ENCODE data around the gene MB21D2.

The MB21D2 gene

DNA sequence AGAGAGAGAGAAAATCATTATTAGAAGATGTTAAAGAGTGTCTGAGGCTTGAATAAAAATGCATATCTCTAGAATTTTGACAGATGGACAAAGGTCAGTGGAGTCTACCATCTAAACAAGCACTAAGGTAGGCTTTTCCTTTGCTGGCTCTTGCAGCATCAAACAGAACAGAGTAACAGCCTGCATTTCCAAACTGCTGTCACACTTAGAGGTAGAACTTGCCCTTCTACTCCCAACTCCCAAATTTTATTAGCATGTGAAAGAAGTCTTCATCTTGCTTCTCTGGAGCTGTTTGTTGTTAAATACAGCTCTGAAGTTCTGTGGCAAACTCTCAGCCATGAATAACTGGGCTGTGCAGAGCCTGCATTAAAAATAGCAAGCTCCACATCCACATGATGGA is 4.1 kb upstream of the MB21D2 start:
- Histone ChIP-seq H3K4me3 (ENCODE audit: low read depth, low read length) (no peak overlapping the region), H3K9me3 (ENCODE audit: control insufficient read depth, insufficient read depth, low read length) (no peaks in the 10 kb centered on the region), H3K9ac (ENCODE audit: low read depth, low read length) (no peak overlapping the region), H3K27me3 (ENCODE audit: control insufficient read depth, insufficient read depth, low read length) (peaks cover 5% of the 10 kb centered on the region; the same call in 1 of the 2 replicates), H3K36me3 (ENCODE audit: control insufficient read depth, insufficient read depth, low read length) (no peaks in the 10 kb centered on the region), H3K27ac (ENCODE audit: low read depth, low read length) (peak overlapping the region; percentile 26), H3K4me1 (ENCODE audit: control insufficient read depth, insufficient read depth, low read length) (peaks cover 37% of the 10 kb centered on the region)

DNA sequence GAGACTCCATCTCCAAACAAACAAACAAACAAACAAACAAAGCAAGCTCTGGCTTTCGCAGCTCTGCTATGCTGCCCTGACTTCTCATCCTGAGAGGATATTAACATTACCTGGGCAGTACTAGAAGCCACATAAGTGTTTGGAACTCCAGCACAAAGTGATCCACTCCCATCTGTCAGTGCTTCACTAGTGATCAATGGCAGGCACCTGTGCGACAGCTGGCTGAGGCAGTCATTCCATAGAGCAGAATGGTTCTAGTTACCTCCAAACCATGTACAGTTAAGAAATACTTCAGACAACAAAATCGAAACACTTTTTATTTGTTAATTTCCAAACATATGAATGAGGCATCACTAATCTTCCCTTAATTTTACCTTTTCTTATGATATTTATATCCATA is 2.8 kb upstream of the MB21D2 start:
- no peak overlapping the region for H3K27ac ChIP-seq (ENCODE audit: low read depth, low read length)
- no peak overlapping the region for H3K9ac ChIP-seq (ENCODE audit: low read depth, low read length)
- H3K36me3 ChIP-seq (ENCODE audit: control insufficient read depth, insufficient read depth, low read length) = no peaks in the 10 kb centered on the region
- no peak overlapping the region for H3K4me3 ChIP-seq (ENCODE audit: low read depth, low read length)
- peaks cover 9% of the 10 kb centered on the region; the same call in 1 of the 2 replicates for H3K27me3 ChIP-seq (ENCODE audit: control insufficient read depth, insufficient read depth, low read length)
- H3K9me3 ChIP-seq (ENCODE audit: control insufficient read depth, insufficient read depth, low read length) = no peaks in the 10 kb centered on the region
- peaks cover 41% of the 10 kb centered on the region for H3K4me1 ChIP-seq (ENCODE audit: control insufficient read depth, insufficient read depth, low read length)

DNA sequence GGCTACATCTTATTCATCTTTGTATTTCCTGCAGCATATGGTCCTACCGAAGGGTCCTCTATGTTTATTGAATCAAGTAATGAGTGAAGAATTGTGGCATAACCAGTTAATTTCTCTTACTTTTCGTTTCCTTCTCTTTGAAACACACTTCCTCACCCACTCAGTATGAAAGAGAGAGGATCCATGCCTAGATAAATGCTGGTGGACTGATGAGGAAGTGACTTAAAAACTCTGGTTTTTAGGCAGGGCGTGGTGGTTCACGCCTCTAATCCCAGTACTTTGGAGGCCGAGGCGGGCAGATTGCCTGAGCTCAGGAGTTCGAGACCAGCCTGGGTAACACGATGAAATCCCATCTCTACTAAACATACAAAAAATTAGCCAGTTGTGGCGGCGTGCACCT is 2.2 kb upstream of the MB21D2 start:
- no peaks in the 10 kb centered on the region for H3K9me3 ChIP-seq (ENCODE audit: control insufficient read depth, insufficient read depth, low read length)
- peaks cover 46% of the 10 kb centered on the region for H3K4me1 ChIP-seq (ENCODE audit: control insufficient read depth, insufficient read depth, low read length)
- no peak overlapping the region for H3K9ac ChIP-seq (ENCODE audit: low read depth, low read length)
- no peaks in the 10 kb centered on the region for H3K36me3 ChIP-seq (ENCODE audit: control insufficient read depth, insufficient read depth, low read length)
- no peak overlapping the region for H3K4me3 ChIP-seq (ENCODE audit: low read depth, low read length)
- no peak overlapping the region for H3K27ac ChIP-seq (ENCODE audit: low read depth, low read length)
- peaks cover 9% of the 10 kb centered on the region; the same call in 1 of the 2 replicates for H3K27me3 ChIP-seq (ENCODE audit: control insufficient read depth, insufficient read depth, low read length)

DNA sequence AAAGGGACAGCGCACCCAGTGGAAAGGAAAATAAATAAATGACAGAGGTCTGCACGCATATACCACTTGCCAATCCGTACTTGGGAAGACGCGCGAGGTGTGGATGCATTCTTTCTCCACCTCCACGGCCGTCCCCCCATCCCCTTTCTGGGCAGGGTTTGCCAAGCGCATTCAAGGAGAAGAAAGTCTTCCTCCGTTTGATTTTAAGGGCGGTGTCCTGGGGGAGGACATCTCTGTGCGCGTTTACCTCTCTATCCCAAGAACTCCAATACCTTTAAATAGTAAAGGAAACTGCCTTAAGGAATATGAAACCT is 576 bp upstream of the MB21D2 start:
- Histone ChIP-seq H3K4me3 (ENCODE audit: low read depth, low read length) (peak overlapping the region; percentile 99), H3K27ac (ENCODE audit: low read depth, low read length) (peak overlapping the region; percentile 92), H3K27me3 (ENCODE audit: control insufficient read depth, insufficient read depth, low read length) (peaks cover 9% of the 10 kb centered on the region; the same call in 1 of the 2 replicates)

DNA sequence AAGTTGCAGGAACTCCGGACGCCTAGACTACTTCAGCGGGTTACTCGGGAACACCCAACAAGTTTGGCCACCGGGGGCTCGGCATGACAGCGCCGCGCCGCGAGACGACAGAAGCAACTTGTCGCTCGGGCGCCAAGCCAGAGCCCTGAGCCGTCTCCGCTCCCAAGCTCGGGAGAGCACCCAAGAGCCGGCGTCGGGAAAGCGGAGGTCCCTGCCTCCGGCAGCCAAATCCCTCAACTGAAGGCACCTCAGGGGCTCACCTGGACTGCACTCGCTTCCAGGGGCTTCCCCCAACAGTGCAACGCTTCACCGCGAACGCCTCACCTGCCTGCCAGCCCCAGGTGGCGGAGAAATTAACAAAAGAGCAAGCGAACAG is 640 bp downstream of the MB21D2 start:
- Histone ChIP-seq H3K9ac (ENCODE audit: low read depth, low read length) (peak overlapping the region; percentile 92), H3K27me3 (ENCODE audit: control insufficient read depth, insufficient read depth, low read length) (peaks cover 9% of the 10 kb centered on the region; the same call in 1 of the 2 replicates), H3K27ac (ENCODE audit: low read depth, low read length) (peak overlapping the region; percentile 92), H3K36me3 (ENCODE audit: control insufficient read depth, insufficient read depth, low read length) (no peaks in the 10 kb centered on the region), H3K9me3 (ENCODE audit: control insufficient read depth, insufficient read depth, low read length) (no peaks in the 10 kb centered on the region), H3K4me3 (ENCODE audit: low read depth, low read length) (peak overlapping the region; percentile 99), H3K4me1 (ENCODE audit: control insufficient read depth, insufficient read depth, low read length) (peaks cover 43% of the 10 kb centered on the region)

More for the DNA sequence above, 576 bp upstream of the MB21D2 start:
- Histone ChIP-seq H3K36me3 (ENCODE audit: control insufficient read depth, insufficient read depth, low read length) (no peaks in the 10 kb centered on the region), H3K9me3 (ENCODE audit: control insufficient read depth, insufficient read depth, low read length) (no peaks in the 10 kb centered on the region), H3K9ac (ENCODE audit: low read depth, low read length) (peak overlapping the region; percentile 77; the same call in 1 of the 2 replicates), H3K4me1 (ENCODE audit: control insufficient read depth, insufficient read depth, low read length) (peaks cover 50% of the 10 kb centered on the region)

DNA sequence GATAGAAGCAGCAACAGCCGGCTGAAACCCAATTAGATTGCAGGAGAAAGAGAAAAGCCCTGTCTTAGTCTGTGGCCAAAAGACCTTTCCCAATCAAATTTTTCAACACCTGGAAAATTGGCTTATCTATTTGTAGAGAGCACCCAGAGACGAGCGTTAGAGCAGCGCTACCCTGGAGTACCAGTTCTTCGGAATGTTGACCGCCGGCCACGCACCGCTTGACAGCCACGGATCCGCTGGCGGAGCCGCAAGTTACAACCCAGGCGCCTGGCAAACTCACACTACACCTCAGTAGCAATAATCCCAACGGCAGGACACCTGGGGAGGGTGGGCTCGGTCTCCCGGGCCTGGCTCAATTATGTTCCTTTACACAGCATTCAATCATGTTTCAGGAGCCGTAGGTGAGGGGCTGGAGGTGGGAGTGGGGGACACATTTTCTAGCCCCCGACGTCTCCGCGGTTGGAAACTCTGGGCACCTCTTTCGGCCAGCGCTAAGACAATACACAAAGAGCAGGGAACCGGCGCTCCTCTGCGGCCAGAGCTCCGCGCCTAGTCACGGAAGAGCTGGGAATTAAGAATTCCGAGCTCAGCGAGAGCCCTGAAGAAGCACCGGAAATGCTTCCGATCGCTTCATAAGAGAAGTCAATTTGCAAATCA is 1.2 kb downstream of the MB21D2 start:
- H3K27ac ChIP-seq (ENCODE audit: low read depth, low read length) = peak overlapping the region; percentile 92
- H3K4me3 ChIP-seq (ENCODE audit: low read depth, low read length) = peak overlapping the region; percentile 99
- peaks cover 9% of the 10 kb centered on the region; the same call in 1 of the 2 replicates for H3K27me3 ChIP-seq (ENCODE audit: control insufficient read depth, insufficient read depth, low read length)

DNA sequence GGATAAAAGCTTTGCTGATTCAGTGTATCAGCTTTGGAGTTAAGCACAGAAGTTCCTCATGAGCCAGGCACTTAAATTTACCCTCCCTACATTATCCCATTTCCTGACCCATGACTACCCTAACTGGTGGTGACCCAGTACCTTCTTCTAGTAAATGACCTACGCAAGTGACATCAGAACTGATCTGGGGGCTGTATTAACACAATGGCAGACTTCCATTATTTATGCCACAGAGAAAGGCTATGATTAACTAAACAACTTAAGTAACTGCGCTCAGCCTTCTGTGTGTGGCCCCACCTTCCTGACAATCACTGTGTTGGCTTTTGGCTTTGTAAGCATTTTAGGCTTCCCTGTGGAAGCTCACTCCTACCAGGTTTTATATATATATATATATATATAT is 1.9 kb downstream of the MB21D2 start:
- no peaks in the 10 kb centered on the region for H3K36me3 ChIP-seq (ENCODE audit: control insufficient read depth, insufficient read depth, low read length)
- H3K27ac ChIP-seq (ENCODE audit: low read depth, low read length) = no peak overlapping the region
- H3K27me3 ChIP-seq (ENCODE audit: control insufficient read depth, insufficient read depth, low read length) = peaks cover 9% of the 10 kb centered on the region; the same call in 1 of the 2 replicates
- no peaks in the 10 kb centered on the region for H3K9me3 ChIP-seq (ENCODE audit: control insufficient read depth, insufficient read depth, low read length)
- peaks cover 38% of the 10 kb centered on the region for H3K4me1 ChIP-seq (ENCODE audit: control insufficient read depth, insufficient read depth, low read length)
- no peak overlapping the region for H3K9ac ChIP-seq (ENCODE audit: low read depth, low read length)
- H3K4me3 ChIP-seq (ENCODE audit: low read depth, low read length) = peak overlapping the region; percentile 99

More for the DNA sequence above, 1.2 kb downstream of the MB21D2 start:
- H3K4me1 ChIP-seq (ENCODE audit: control insufficient read depth, insufficient read depth, low read length) = peaks cover 38% of the 10 kb centered on the region
- no peaks in the 10 kb centered on the region for H3K36me3 ChIP-seq (ENCODE audit: control insufficient read depth, insufficient read depth, low read length)
- peak overlapping the region; percentile 92 for H3K9ac ChIP-seq (ENCODE audit: low read depth, low read length)
- no peaks in the 10 kb centered on the region for H3K9me3 ChIP-seq (ENCODE audit: control insufficient read depth, insufficient read depth, low read length)

DNA sequence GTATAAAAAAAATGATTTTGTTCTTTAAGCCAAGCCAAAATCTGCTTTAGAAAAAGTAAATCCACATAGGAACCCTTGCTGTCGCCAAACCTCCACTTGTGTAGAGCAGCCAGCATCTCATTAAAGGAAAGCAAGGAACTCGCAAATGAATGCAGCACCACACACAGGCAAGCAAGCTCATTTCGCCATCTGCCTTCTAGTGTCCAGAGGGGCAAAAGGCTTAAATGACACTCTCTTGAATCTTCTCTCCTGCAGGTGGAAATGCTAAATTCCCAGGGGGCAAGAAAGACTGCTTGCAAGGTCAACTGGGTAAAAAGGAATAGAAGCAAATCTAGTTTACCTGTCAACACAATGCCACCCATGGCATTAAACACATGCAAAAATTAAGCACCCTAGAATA is 2.4 kb downstream of the MB21D2 start:
- Histone ChIP-seq H3K27ac (ENCODE audit: low read depth, low read length) (no peak overlapping the region), H3K4me1 (ENCODE audit: control insufficient read depth, insufficient read depth, low read length) (peaks cover 38% of the 10 kb centered on the region), H3K9me3 (ENCODE audit: control insufficient read depth, insufficient read depth, low read length) (no peaks in the 10 kb centered on the region), H3K27me3 (ENCODE audit: control insufficient read depth, insufficient read depth, low read length) (peaks cover 9% of the 10 kb centered on the region; the same call in 1 of the 2 replicates), H3K4me3 (ENCODE audit: low read depth, low read length) (peak overlapping the region; percentile 99), H3K36me3 (ENCODE audit: control insufficient read depth, insufficient read depth, low read length) (no peaks in the 10 kb centered on the region), H3K9ac (ENCODE audit: low read depth, low read length) (no peak overlapping the region)

DNA sequence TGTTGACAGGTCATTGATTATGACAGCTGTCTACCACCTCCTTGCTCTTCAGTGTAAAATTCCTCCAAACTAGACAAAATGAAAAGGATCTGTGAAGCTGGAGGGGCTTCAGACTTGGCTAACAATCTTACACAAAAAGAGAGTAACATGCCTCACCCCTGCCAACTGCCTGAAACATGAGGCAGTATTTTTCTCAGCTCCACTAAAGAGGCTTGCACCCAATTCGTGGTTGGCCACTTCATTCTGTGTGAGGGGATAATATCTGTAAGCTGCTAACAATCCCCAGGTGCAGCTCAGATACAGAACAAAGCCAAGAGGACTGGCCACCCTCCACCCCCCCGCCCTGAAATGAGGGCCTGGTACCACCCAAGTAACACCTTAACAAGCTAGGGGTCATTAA is 2.8 kb downstream of the MB21D2 start:
- no peaks in the 10 kb centered on the region for H3K36me3 ChIP-seq (ENCODE audit: control insufficient read depth, insufficient read depth, low read length)
- H3K9ac ChIP-seq (ENCODE audit: low read depth, low read length) = no peak overlapping the region
- no peaks in the 10 kb centered on the region for H3K9me3 ChIP-seq (ENCODE audit: control insufficient read depth, insufficient read depth, low read length)
- peak overlapping the region; percentile 99 for H3K4me3 ChIP-seq (ENCODE audit: low read depth, low read length)
- H3K27me3 ChIP-seq (ENCODE audit: control insufficient read depth, insufficient read depth, low read length) = peaks cover 9% of the 10 kb centered on the region; the same call in 1 of the 2 replicates
- H3K4me1 ChIP-seq (ENCODE audit: control insufficient read depth, insufficient read depth, low read length) = peaks cover 38% of the 10 kb centered on the region
- no peak overlapping the region for H3K27ac ChIP-seq (ENCODE audit: low read depth, low read length)

DNA sequence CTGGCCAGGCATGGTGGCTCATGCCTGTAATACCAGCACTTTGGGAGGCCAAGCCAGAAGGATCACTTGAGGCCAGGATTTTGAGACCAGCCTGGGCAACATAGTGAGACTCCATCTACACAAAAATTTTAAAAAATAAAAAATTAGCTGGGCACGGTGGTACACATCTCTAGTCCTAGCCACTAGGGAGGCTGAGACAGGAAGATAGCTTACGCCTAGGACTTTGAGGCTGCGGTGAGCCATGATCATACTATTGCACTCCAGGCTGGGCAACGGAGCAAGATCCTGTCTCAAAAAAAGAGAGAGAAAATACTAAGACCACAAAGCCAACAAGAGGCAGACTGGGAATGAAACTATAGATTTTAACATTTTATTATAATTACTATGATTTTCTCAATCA is 4.1 kb downstream of the MB21D2 start:
- no peak overlapping the region for H3K27ac ChIP-seq (ENCODE audit: low read depth, low read length)
- no peaks in the 10 kb centered on the region for H3K36me3 ChIP-seq (ENCODE audit: control insufficient read depth, insufficient read depth, low read length)
- peaks cover 4% of the 10 kb centered on the region; the same call in 1 of the 2 replicates for H3K27me3 ChIP-seq (ENCODE audit: control insufficient read depth, insufficient read depth, low read length)
- H3K4me3 ChIP-seq (ENCODE audit: low read depth, low read length) = no peak overlapping the region
- H3K9ac ChIP-seq (ENCODE audit: low read depth, low read length) = no peak overlapping the region
- H3K9me3 ChIP-seq (ENCODE audit: control insufficient read depth, insufficient read depth, low read length) = no peaks in the 10 kb centered on the region
- peaks cover 25% of the 10 kb centered on the region for H3K4me1 ChIP-seq (ENCODE audit: control insufficient read depth, insufficient read depth, low read length)

DNA sequence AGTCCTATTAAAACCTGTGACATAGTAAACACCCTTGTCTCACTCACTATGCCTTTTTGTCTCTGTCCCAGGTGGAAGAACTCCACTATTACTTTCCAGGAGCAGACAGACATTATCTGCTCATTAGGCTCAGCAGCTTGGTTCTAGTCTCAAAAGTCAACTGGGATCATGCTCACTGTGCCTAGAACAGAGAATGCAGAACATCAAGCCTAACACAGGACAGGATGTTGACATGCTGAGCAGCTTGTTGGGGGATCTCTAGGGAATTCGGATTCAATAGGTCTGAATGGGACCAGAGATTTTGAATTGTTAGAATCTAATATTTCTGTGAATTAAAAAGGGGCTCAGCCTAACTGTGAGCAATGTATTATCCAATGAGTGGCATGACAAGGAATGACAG is 6.4 kb downstream of the MB21D2 start:
- peaks cover 4% of the 10 kb centered on the region; the same call in 1 of the 2 replicates for H3K27me3 ChIP-seq (ENCODE audit: control insufficient read depth, insufficient read depth, low read length)
- H3K4me3 ChIP-seq (ENCODE audit: low read depth, low read length) = no peak overlapping the region
- H3K27ac ChIP-seq (ENCODE audit: low read depth, low read length) = no peak overlapping the region
- H3K9ac ChIP-seq (ENCODE audit: low read depth, low read length) = no peak overlapping the region
- no peaks in the 10 kb centered on the region for H3K36me3 ChIP-seq (ENCODE audit: control insufficient read depth, insufficient read depth, low read length)
- peaks cover 23% of the 10 kb centered on the region for H3K4me1 ChIP-seq (ENCODE audit: control insufficient read depth, insufficient read depth, low read length)
- H3K9me3 ChIP-seq (ENCODE audit: control insufficient read depth, insufficient read depth, low read length) = no peaks in the 10 kb centered on the region

All from HUES48 (cell line).